HG02943 (cell line): ENCODE results near the gene SH3BGRL3.
"Not testable (repeated sequence)": the region's sequence is repeated elsewhere in the genome, so short reads cannot be mapped to it uniquely, and the experiment has no call there.

Source experiments
- ATAC-seq: cut with Tn5 transposase; IDR thresholded peaks from one replicate; pipeline ENCODE4 v1.9.1; 2021; ENCODE audit warnings: mild to moderate bottlenecking, low read depth, moderate library complexity; ENCODE audit not compliant: unreplicated experiment

Gene SH3BGRL3

DNA sequence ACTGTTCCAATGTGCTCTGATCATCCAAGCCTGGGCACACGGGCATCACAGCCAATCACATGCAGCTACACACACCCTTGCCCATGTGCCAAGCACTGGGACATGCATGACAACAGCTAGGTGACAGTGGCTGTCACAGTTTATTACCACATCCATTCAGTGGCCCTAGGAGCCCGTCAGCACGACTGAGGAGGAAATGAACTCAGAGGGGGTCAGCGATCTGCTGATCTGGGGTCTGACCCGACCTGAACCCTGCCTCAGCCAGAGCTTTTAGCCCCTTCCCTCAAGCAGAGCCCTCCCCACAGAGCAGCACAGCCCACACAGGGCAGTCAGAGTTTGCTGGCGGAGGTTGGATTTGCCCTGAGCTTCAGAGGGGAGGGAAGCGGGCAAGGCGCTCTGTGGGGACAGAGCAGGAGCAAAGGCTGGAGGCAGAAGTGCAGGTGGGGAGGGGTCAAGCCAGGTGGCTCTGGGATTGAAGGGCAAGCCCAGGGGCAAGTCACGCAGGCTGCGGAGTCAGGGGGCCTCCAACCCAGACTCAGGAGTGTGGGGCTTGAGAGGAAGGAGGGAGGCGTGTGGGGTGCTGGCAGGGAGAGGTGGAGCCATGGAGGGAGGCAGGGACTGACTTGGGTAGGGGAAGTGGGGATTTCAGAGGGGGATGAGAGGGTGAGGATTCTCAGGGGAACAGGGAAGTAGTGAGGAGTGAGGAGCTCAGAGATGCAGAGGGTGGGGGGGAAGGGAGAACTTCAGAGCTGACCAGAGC, 10.4 kb downstream of the SH3BGRL3 start:
- ATAC-seq, result no peak

DNA sequence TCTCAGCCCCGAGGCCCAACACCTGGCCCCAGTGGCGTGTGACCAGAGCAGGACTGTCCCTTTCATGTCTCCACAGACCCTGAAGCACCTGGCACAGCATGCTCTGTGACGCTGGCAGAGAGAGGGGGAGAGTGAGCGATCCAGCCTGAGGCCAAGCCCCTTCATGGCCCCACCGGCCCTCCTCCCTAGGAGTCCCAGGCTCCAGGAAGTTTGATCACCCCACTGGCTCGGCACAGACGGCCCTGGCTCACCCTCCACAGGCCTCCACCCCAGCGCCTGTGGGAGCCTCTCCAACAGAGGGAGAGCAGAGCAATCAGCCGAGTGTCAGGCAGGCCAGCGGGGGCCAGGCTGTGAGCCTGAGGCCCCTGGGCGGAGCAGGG, 11.0 kb downstream of the SH3BGRL3 start:
- no peak for ATAC-seq

DNA sequence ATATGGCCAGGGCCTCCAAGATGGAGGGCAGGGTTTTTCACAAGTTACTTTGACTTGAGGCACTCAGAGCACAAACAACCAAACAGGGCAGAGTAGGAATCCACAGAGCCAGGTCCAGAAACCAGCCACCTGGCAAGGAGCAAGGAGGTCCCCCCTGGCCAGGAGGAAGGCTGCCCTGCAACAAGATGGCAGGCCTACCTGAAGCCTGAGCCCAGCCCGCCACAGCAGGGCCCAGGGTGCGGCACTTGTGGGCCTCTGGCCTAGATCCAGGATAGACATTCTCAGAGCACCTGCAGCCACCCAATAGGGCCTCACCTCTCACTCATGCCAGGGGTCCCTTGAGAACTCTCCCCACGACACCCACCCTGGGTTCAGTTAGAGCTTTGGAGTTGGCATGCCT, 11.5 kb downstream of the SH3BGRL3 start:
- ATAC-seq, result no peak

DNA sequence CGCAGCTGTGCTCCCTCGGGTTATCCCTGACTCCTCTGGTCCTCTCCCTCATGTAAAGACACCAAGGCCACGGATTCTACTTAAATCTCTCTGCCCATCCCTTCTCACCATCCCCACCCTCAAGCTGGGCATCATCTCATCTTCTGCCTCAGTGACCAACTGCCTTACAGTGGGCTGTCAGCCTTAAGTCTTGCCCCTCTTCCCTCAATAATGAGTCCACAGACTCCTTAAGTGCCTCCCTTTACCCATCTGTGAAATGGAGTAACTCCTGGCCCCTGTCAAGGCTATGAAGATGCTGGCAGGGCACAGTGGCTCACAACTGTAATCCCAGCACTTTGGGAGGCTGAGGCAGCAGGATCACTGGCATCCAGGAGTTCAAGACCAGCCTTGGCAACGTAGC, 12.1 kb downstream of the SH3BGRL3 start:
- ATAC-seq, result no peak

DNA sequence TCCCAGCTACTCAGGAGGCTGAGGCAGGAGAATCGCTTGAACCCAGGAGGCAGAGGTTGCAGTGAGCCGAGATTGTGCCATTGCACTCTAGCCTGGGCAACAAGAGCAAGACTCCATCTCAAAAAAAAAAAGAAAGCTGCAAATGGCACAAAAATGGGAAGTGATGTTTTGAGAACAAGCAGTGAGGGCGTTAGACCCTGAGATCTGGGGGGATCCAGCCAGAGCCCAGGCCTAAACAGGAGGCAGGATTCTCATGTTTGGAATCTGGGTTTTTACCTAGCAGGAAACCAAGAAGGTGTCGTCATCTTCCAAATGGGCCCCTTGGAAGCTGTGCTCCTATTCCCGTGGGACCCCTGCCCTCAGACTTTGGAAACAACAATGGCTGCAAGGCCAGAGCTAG, 12.8 kb downstream of the SH3BGRL3 start:
- not testable (repeated sequence) for ATAC-seq

DNA sequence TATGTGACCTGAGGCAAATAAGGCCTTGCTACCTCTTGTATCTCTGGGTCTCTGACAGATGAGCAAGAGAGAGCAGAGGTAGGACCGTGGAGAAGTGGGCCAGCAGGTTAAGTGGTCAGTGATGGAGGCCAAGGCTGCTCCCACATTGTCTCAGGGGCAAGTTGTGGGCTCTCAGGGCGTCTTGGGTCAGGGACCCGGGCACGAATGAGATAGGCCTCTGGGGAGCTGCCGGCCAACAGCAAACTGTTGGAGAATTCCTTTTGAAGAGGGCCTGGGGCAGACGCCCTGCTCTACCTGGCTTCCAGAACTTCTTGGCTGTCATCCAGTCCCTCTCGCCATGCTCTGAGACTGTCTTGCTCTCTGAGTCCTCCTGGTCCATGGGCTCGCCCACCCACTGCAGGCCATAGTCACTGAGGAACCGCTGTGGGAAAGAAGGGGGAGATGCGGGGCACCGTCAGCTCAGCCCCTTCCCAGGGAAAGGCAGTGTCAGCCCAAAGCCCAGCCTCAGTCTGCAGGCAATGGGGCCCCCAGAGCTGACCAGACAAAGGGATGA, 14.1 kb downstream of the SH3BGRL3 start:
- ATAC-seq, result no peak

DNA sequence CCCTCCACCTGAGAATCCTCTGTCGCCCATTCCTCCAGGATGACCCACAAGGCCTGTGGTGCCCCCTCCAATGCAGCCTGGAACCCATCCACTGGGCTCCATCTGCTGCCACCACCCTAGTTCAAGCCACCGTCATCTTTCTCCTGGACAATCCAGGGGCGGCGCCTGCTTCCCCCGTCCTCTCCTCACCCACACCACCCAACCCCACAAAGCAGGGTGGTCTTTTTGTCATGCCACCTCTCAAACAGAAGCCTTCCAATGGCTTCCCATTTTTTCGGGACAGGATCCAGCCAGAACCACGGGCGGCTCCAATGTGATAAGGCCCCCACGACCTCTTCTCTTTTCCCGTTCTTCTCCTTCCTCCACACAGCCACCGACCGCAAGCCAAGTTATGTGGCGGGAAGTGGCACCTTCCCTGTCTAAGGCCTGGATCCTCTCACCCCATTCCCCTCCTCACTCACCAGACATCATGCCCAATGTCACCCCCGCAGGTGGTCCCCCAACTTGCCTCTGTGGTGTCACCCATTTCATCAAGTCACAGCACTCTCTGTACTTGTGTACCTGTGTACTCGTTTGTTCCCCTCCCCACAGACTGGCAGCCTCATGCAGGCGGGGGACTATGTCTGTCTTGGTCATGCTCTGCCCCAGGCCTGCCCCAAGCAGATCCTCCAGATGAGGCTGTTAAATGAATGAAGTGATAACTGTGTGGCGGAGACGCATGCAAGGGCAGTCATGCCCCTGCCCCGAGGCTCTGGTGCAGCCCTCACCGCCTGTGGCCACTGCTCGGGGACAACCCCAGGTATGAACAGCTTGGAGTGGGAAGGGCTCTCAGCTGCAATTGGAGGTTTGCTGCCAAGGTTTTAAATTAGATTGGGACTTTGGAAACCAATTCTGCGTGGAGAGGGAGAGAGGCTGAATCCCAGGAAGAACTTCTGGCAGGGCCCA, 15.6 kb downstream of the SH3BGRL3 start:
- no peak for ATAC-seq

DNA sequence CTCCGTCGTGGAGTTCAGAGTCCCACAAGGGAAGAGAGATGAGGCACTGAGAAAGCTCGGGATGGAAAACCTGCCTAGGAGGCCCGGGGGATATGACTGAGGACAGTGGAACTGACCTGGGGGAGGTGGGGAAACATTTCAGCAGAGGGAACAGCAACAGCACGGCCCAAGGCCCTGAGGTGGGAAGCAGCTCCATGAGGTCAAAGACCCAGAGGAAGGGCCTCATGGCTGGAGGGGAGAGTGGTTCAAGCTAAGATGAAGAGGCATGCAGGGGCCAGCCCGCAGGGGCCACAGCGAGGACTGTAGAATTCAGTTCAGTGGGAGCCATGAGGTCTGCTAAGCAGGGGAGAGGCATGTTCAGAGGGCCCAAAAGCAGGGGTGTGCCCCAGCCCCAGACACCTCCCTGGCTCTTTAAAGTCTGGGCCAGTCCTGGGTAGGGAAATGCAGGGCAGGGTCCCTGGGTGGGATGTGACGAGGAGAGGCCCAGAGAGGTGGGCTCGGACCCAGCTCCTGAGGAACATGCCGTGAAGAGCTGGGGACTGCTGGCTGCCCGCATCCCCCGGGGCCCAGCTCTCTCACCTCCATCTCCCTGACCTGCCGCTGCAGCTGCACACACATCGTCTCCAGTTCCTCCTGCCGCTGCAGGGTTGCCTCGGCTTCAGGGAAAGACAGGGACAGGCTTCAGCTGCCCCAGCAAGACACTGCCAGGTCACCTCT, 16.6 kb downstream of the SH3BGRL3 start:
- no peak for ATAC-seq

DNA sequence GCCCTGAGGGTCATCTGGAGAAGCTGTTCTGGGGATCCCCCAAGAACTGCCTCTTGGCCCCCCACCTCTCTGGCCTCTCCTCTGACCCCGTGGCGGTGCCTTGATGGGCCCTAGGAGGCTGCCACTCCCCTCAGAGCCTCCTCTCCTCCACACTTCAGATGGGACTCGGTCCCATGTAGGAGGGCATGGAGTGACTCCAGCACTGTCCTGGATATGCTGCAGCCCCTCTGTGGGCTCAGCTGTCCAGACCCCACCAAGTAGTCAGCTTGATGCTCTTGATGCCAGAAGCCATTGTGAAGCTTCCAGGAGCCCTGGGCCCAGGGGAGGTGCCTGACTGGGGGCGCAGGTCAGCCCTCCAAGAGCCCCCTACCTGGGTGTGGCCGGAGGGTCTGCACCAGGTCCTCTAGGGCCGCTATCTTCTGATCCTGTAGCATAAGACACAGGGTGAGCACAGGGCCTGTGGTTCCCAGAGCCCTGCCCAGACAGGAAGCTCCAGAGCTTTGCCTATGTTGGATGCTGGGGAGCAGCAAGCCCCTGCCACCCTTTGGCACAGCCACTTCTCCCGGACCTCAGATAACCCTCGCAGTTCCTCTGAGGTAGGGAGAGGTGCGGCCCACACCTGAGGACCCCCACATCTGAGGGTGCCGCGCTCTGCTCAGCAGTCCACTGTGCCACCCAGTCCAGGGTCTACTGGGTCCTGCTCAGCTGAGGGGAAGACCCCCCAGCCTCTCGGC, 17.3 kb downstream of the SH3BGRL3 start:
- no peak for ATAC-seq

DNA sequence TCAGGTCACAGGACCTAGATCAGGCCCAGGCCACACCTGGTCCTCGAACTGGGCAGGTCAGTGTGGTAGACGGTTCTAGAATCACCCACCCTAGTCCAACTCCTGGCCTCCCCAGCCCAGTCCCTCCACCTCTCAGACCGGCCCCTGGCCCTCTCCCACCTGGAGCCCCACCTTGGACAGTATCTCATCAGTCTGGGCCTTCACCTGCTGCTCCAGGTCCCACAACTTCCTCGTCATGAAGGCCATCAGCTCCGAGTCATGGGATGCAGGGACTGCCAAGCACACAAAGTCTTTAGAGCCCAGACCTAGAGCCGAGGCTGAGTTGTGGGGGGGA, 17.9 kb downstream of the SH3BGRL3 start:
- ATAC-seq, result no peak

DNA sequence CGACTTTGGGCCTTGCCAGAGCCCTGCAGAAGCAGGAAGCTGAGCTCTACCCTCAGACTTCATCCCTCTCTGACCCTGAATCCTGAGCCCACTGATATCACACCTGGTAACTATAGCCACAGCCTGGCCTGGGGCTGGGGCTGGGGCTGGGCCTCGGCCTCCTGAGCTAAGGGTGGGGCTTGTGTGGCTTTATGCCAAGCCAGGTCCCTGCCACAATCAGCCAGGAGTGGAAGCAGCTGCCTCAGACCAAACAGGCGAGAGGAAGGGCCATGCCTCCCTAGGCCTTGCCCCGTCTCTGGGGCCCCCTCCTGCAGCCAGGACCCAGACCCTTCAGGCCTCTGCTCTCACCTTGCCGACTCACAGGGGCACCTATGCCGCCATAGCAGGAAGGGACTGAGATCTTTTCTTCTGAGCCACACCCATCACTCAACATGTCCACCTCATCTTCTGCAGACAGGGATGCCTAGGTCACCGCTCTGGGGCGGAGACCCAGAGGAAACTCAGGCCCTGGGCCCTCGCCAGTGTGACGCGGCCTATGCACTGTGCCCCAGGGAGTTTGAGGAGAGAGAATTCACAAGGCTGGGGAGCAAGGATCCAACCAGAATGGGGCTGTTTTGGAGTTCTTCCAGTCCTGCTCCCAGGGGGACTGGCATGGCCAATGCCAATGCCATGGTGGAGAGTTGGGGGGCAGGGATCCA, 20.8 kb downstream of the SH3BGRL3 start:
- ATAC-seq, result no peak

DNA sequence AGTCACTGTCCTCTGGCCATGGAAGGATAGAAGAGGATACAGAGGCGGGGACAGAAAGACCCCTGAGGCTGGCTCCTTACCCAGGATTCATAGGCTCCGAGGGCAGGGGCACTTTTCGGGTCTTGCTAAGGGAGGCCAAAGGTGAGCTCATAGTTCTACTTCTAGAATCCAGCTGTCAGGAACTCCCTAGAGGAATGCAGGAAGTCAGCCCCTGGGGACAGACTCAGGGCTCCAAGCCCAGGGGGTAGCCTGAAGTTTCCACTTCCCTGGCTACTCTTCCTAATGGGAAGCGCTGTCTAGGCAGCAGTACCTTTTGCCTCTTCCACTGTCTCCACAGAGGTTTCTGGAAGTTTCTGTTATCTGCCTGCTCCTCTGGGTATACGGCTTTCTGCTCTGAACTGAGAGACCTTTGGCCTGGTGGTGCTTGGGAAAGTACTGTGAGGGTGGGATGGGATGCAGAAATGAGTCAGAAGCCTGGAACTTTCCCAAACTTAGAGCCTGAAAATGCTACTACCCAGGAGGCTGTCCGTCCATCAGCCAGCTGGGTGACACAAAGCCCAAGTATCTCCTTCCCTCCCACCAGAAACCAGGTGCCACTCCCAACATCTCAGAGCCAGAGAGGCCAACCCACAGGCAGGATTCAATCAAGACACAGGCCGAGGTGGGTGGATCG, 23.0 kb downstream of the SH3BGRL3 start:
- ATAC-seq, result no peak

DNA sequence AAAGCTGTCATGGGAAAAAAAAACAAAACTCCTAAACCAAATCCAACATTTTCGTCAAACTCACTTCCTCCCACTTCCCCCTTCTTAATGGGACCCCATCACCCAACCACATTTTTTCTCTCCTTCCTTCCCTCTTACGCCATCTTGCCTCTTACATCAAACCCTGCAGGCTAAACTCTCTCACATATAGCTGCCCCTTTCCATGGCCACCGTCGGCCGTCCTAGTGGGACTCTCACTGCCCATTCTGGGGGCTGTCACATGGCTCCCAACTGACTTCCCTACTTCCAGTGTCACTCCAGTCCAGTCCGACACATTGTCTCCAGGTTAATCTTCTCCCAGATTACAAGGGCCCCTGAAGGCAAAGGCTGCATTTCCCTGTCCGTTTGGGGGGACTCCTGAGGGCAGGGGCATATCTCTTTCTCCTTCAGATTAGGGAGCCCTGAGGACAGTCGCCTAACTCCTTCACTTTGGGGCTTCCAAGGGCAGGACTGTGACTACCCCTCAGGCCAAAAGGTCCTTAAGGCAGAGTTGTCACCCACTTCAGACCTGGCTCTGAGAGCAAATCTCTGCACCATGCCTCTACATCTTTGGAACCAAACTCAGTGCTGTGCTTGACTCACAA, 25.9 kb downstream of the SH3BGRL3 start:
- ATAC-seq, result peak; percentile 16

DNA sequence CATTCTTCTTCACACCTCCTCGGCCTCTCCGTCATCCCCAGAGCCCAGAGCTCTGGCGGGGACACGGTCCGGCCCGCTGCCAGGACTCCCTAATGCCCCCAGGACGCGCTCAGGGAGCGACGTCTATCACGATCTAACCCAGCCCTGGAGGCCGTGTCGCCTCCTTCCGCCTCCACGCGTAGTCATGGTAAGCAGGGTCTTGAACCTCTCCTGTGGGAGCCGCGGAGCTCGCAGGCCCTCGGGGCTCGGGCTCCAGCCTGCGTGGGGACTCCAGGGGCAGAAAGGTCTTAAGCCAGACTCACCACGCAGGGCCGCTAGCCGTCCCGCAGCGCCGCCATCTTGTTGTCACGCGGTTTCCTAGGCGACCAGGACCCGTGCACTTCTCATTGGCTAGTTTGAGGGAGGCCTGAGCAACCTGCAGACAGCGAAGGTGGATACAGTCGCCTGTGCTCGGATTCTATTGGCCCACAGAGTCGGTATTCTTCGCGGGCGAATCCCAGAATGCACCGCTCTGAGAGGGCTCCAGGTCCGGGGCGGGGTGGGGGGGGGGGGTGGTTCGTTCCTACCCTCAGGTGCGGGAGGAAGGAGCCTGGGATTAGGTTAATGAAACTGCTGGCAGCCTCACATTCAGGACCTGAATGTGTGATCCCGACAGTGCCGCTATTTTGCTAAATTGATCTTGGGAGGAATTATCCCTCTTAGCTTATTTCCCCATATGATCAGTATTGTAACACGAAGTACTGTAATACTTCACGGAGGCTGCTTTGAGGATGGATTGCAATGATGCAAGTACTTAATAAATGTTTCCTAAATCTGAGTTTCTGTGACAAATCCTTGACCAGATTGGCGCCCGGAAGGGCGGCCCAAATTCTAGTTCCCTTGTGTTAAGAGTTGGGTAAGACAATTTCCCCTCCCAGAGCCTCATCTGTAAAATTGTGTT, 26.7 kb downstream of the SH3BGRL3 start, which contains the start of gene UBXN11:
Gene UBXN11 (minus strand): TSS at position 347 of the 940 bp plus-strand sequence. CDS start 3,753 bp downstream, outside the sequence.
- peak; percentile 95 for ATAC-seq

DNA sequence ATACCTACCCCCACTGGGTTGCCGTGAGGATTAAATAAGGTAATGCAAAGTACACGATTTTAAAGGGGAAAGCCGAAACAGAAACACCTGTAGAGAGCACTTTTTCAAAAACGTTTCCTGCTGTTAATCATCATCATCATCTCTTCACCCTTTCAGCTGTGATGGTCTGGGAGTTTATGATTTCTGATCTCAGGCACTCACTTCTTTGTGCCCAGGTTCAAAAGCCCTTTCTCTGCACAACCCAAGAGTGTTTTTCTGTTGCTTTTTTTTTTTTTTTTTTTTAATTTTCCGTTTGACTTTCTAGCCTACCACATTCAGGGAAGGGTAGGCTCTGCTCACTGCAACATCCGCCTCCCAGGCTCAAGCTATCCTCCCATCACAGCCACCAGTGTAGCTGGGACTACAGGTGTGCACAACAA, 27.5 kb downstream of the SH3BGRL3 start:
- no peak for ATAC-seq

DNA sequence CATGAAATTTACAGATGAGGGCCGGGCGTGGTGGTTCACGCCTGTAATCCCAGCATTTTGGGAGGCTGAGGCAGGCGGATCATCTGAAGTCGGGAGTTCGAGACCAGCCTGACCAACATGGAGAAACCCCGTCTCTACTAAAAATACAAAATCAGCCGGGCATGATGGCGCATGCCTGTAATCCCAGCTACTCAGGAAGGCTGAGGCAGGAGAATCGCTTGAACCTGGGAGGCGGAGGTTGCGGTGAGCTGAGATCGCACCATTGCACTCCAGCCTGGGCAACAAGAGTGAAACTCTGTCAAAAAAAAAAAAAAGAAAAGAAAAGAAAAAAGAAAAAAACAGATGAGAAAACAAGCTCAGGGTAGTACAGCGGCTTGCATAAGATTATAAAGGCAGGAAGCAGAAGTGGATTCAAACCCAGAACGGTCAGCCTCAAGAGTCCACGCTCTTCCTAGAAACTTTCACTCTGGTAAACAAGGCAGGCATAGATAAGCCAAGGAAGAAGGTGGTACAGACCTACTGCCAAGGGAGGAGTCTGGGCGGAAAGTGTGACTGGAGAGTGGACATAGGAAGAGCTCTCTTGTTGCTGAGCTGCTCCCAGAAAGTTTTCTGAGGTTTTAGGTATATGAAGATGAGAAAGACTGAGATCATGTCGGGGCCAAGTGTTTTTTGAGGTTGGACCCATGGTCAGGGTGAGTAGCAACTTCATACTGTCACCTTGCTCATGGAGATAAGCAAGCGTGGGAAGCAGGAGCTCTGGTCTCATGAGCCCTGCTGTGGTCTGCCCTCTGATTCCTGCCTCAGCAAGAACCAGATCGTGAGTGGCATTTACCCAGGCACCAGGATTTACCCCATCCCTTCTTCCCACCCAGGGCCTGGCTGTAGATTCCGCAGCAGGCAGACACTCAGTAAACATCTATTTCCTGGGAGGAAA, 28.3 kb downstream of the SH3BGRL3 start:
- not testable (repeated sequence) for ATAC-seq
